Measurements from ENCODE around the gene NHLRC2. TPM values are rescaled to one million over a fixed set of nuclear protein-coding genes. Genes with fewer than 3 reads are reported as not detected.
"Not testable (repeated sequence)": the region's sequence is repeated elsewhere in the genome, so short reads cannot be mapped to it uniquely, and the experiment has no call there.

Gene NHLRC2
- total RNA-seq, 1 experiment from 2014 or later = 8.1 TPM

DNA sequence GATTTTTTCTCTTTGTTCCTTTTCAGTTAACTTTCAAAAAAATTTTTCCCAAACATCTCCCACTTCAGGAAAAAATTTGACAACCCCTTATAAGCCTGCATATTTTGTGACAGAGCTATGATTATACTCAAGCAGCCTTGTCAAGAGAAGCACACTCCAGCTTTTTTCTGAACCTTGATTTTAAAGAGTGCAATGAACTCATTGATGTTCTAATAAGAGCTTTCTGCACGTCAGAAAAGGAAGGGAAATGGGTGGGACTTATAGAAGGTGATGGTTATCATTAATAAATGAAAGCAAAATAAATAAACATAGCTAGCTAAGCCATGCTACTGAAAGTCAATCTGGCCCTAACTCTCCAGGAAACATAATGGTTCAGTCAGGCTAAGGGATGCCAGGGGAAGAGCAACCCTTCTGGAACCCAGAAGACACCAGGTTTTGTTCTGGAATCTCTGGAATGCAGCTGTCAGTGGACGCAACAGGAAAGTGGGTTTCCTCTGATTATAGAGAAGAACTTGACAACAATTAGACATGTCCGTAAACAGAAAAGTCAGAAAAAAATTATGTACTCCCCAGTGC lies 76.1 kb downstream of the NHLRC2 start:
- Histone ChIP-seq H3K27me3 (ENCODE audit: control insufficient read depth, insufficient read depth, low read length) (no peaks in the 10 kb centered on the region), H3K36me3 (replicated peaks; ENCODE audit: control insufficient read depth, insufficient read depth, low read length) (no peaks in the 10 kb centered on the region), H3K4me3 (ENCODE audit: insufficient read depth, low read depth, low read length) (no peak overlapping the region)
- DNase-seq = no peak

DNA sequence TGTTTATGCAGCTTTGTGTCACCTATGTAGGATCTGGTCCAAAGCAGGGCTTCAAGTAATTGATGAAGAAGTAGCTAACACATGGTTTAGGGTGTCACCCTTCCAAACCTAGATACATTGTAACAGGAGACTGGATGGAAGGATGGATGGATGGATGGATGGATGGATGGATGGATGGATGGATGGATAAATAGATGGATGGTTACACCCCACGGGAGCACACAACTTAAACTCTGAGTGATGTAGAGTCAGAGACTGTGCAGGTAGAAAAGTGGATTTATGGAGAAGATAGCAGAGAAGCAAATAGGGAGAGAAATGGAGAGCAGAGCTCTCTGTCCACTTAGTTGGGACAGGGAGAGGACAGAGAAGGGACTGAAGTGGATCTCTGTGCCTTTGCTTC lies 78.4 kb downstream of the NHLRC2 start:
- Histone ChIP-seq H3K36me3 (replicated peaks; ENCODE audit: control insufficient read depth, insufficient read depth, low read length) (no peaks in the 10 kb centered on the region), H3K4me3 (ENCODE audit: insufficient read depth, low read depth, low read length) (no peak overlapping the region), H3K27me3 (ENCODE audit: control insufficient read depth, insufficient read depth, low read length) (no peaks in the 10 kb centered on the region)
- DNase-seq = no peak

DNA sequence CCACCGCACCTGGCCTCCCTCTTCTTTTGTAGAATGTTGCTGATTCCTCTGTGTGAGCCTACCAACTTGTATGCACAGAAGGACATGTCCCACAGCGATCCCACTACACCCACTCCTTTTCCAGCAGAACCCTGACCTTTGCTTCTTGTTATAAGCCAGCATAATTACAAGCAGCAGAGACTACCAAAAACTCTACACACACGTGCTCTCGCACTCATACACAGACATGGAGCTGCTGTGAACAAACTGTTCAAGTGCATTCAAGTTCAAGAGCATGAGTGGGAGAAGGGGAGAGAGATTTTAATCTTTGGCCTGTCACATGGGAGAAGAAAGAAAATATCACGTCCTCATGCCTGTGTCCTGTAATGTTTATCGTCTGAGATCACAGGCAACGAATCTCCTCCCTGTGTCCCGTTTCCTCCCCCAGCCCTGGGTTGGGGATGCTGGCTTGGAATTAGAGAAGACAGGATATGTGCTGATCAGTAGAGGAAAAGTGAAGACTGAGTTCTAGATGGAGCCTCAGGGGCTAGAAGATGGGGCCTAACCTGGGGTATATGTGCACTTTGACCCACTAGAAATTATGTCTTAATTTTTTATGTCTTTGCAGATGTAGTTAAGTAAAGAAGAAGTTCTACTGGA lies 79.6 kb downstream of the NHLRC2 start:
- Histone ChIP-seq H3K27me3 (ENCODE audit: control insufficient read depth, insufficient read depth, low read length) (no peaks in the 10 kb centered on the region), H3K4me3 (ENCODE audit: insufficient read depth, low read depth, low read length) (no peak overlapping the region), H3K36me3 (replicated peaks; ENCODE audit: control insufficient read depth, insufficient read depth, low read length) (no peaks in the 10 kb centered on the region)
- no peak for DNase-seq

DNA sequence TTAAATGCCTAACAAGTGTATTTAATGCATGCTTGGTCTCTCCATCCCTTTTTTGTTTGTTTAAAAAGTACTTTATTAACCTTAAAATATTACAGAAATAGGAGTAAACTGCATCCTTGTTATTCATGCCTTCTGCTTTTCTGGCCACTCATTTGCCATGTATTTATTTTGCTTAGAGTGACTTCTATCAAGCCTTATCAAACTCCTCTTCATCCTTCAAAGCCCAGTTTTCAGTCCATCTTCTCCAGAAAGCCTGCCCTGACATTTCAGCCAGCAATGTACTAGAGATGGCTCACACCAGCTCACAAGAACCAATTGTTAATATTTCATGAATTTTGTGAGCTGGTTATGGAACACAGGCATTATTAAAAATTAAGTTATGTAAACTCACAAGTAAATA lies 82.8 kb downstream of the NHLRC2 start:
- H3K27me3 ChIP-seq (ENCODE audit: control insufficient read depth, insufficient read depth, low read length) = no peaks in the 10 kb centered on the region
- H3K36me3 ChIP-seq (replicated peaks; ENCODE audit: control insufficient read depth, insufficient read depth, low read length) = no peaks in the 10 kb centered on the region
- H3K4me3 ChIP-seq (ENCODE audit: insufficient read depth, low read depth, low read length) = no peak overlapping the region
- no peak for DNase-seq

DNA sequence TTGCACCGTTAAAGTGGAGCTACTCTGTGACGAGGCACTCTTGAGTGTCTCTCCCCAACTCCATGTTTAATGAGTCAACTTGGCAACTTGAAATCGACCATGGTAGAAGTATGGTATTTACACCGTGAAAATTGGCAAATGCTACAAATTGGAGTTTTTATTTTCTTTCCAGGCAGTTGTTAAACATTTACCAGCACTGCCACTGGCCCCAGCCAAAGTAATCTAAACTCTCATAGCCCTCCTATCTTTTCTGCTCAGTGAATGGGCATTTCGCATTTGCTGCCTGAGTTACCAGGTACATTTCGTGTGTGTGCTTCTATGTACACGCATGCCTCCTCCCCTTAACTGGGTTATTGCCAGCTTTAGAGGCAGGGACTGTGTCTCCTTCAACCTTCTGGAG lies 83.3 kb downstream of the NHLRC2 start:
- no peak for DNase-seq
- Histone ChIP-seq H3K36me3 (replicated peaks; ENCODE audit: control insufficient read depth, insufficient read depth, low read length) (no peaks in the 10 kb centered on the region), H3K27me3 (ENCODE audit: control insufficient read depth, insufficient read depth, low read length) (no peaks in the 10 kb centered on the region), H3K4me3 (ENCODE audit: insufficient read depth, low read depth, low read length) (no peak overlapping the region)

DNA sequence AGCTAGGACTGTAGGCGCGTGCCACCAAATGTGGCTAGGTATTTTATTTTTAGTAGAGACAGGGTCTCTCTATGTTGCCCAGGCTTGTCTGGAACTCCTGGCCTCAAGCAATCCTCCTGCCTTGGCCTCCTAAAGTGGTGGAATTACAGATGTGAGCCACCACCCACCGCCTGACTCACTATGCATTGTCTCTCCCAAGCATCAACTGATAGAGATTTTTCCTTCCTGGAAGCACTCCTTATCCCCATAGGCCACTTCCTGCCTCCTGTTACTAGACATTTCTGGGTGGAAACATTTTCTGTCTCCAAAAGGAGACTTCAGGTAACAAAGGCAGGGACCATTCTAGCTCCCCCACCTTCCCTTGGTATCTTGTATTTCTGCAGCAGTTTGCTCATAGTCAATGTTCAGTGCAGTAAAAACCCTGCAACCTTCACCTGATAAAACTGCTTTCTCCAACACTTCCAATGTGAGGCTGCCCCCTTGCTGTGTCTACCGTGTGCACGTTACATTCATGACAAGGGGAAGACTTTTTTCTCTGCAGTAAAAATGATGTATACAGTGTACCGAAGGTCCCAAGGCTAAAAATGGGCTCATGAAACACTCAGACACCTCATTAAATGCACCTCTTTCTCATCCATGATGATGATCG lies 84.9 kb downstream of the NHLRC2 start:
- no peak overlapping the region for H3K4me3 ChIP-seq (ENCODE audit: insufficient read depth, low read depth, low read length)
- DNase-seq = no peak
- H3K27me3 ChIP-seq (ENCODE audit: control insufficient read depth, insufficient read depth, low read length) = no peaks in the 10 kb centered on the region
- H3K36me3 ChIP-seq (replicated peaks; ENCODE audit: control insufficient read depth, insufficient read depth, low read length) = no peaks in the 10 kb centered on the region

DNA sequence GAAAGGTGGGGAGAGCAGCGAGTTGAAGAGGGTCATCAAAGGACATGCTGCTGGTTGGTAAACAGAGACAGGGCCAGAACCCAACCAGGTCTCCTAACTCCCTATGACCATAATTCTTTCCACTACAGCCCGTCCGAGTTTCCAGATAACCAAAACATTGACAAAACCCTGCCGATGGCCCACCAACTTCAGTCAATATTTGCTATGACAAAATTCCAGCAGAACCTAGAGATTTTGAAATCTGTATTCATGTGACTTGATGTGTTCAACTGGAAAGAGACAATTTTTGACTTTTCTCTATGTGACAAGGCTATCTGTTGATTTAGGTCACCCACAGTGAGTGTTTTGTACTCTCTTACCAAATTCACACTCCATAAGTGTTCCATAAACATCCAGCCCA lies 86.7 kb downstream of the NHLRC2 start:
- H3K4me3 ChIP-seq (ENCODE audit: insufficient read depth, low read depth, low read length) = no peak overlapping the region
- H3K27me3 ChIP-seq (ENCODE audit: control insufficient read depth, insufficient read depth, low read length) = no peaks in the 10 kb centered on the region
- DNase-seq = no peak
- no peaks in the 10 kb centered on the region for H3K36me3 ChIP-seq (replicated peaks; ENCODE audit: control insufficient read depth, insufficient read depth, low read length)

DNA sequence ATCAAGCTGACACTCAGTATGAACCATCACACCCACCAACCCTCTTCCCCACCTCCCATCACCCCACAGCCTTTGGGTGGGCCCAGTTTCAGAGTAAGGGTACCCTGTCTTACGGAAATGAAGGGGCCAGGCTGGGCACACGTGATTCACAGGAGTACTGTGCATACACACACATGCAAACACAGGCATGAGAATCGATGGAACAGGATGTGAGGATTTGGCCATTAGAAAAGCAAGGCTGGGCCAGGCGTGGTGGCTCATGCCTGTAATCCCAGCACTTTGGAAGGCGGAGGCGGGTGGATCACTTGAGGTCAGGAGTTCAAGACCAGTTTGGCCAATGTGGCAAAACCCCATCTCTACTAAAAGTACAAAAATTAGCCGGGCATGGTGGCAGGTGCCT lies 88.7 kb downstream of the NHLRC2 start:
- H3K36me3 ChIP-seq (replicated peaks; ENCODE audit: control insufficient read depth, insufficient read depth, low read length); H3K27me3 ChIP-seq (ENCODE audit: control insufficient read depth, insufficient read depth, low read length); DNase-seq; H3K4me3 ChIP-seq (ENCODE audit: insufficient read depth, low read depth, low read length): not testable (repeated sequence)

DNA sequence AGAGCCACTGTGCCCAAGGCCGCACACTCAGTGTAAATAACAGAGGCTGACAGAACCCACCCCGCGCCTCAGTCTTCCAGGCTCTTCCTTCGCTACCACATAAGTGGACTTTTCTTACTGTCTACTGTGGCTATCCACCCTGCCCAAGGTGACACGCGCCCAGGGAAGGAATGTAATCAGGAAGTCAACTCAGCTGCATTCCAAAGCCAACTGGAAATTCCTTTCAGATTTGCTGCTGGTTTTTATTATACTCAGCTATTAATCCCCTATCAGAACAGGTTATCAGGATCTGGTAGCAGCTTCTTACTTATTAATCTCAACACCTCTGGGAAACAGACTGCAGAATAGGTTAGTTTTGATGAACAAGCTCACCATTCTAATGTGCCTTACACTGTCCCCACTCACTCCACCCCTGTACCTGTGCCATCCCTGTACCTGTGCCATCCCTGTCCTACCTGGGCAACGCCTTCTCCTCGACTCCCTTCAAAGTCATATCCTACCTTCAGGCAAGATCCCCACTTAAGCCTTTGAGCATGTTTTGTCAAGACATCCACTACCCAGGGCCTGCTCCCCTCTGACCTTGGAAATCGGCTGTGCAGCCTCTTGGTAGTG lies 90.7 kb downstream of the NHLRC2 start:
- Histone ChIP-seq H3K27me3 (ENCODE audit: control insufficient read depth, insufficient read depth, low read length) (no peaks in the 10 kb centered on the region), H3K4me3 (ENCODE audit: insufficient read depth, low read depth, low read length) (no peak overlapping the region)
- no peak for DNase-seq

DNA sequence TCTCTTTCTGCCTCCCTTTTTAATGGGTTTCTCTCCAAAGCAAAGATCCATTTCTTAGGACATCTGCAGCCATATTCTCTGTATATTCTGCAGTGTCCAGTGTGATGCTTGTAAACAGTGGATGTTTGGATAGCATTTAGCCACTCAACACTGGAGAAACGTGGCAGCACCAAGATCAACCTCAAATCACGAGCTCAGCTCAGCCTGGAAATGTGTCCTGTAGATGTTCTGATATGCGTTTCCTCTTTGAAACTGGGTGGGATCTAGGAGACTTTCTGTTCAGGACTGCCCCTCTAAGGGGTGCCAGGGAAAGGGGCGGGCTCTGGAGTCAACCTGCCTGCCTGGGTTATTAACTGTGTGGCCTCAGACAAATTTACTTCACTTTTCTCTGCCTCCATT lies 91.2 kb downstream of the NHLRC2 start:
- no peak overlapping the region for H3K4me3 ChIP-seq (ENCODE audit: insufficient read depth, low read depth, low read length)
- no peaks in the 10 kb centered on the region for H3K27me3 ChIP-seq (ENCODE audit: control insufficient read depth, insufficient read depth, low read length)
- H3K36me3 ChIP-seq (replicated peaks; ENCODE audit: control insufficient read depth, insufficient read depth, low read length) = no peaks in the 10 kb centered on the region
- DNase-seq = no peak

More for the DNA sequence above, 90.7 kb downstream of the NHLRC2 start:
- H3K36me3 ChIP-seq (replicated peaks; ENCODE audit: control insufficient read depth, insufficient read depth, low read length) = no peaks in the 10 kb centered on the region

DNA sequence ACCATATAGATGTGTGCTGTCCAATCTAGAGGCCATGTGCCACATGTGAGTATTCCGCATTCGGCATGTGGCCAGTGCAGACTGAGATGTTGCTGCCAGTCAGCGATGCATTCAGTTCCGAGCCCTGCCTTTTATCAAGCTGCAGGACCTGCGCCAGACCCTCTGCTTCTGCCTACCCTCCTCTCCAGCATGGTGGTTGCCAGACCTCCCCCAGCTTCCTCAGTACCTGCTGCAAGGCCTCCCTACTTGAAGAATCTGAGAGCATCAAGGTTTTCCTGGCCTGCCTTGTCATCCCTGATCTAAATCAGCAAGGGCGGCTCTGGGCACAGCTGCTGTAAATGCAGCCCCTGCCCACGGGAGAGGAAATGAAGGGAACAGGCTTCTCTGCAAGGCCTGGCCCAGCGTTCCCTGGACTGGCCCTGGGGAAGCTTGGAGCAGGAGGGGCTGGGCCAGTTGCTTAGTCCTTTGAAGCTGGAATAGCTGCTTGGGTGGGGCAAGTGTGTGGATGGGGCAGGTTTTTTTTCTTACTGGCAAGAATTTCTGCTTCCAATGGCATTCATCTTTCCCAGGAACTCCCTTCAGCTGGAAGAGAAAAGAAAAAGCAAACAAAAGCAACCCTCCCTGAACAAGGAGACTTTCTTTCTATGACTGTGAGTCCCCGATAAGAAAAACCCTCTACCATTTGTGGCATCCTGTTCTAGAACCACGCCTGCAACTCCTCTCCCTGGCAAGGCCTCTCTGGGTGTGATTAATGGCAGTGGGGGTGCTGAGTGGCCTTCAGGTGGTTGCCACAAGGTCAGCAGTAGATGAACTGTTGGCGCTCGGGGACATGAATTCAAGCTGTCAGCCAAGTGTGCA lies 93.0 kb downstream of the NHLRC2 start:
- Histone ChIP-seq H3K27me3 (ENCODE audit: control insufficient read depth, insufficient read depth, low read length) (no peaks in the 10 kb centered on the region), H3K36me3 (replicated peaks; ENCODE audit: control insufficient read depth, insufficient read depth, low read length) (no peaks in the 10 kb centered on the region), H3K4me3 (ENCODE audit: insufficient read depth, low read depth, low read length) (no peak overlapping the region)
- no peak for DNase-seq

DNA sequence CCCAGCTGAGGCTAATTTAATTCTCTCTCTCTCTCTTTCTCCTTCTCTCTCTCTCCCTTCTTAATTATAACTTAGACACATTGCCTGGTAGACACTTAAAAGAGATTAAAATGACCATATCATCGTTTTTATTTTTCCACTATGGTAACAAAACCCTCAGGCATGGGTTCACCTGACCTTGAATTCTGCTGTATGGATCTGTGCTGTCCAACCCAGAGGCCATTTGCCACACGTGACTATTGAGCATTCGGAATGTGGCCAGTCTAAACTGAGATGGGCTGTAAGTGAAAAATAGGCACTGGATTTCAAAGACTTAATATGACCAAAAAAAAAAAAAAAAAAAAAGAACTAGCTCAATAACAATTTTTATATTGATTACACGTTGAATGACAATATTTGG lies 93.6 kb downstream of the NHLRC2 start:
- no peaks in the 10 kb centered on the region for H3K36me3 ChIP-seq (replicated peaks; ENCODE audit: control insufficient read depth, insufficient read depth, low read length)
- no peak overlapping the region for H3K4me3 ChIP-seq (ENCODE audit: insufficient read depth, low read depth, low read length)
- no peak for DNase-seq
- no peaks in the 10 kb centered on the region for H3K27me3 ChIP-seq (ENCODE audit: control insufficient read depth, insufficient read depth, low read length)

DNA sequence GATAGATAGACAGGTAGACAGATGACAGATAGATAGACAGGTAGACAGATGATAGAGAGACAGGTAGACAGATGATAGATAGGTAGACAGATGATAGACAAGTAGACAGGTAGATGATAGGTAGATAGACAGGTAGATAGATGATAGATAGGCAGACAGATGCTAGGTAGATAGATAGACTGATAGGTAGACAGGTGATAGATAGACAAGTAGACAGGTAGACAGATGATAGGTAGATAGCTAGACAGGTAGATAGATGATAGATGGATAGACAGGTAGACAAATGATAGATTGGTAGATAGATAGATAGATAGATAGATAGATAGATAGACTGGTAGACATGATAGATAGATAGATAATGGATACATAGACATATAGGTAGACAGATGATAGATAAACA lies 95.8 kb downstream of the NHLRC2 start:
- Histone ChIP-seq H3K36me3 (replicated peaks; ENCODE audit: control insufficient read depth, insufficient read depth, low read length) (no peaks in the 10 kb centered on the region), H3K4me3 (ENCODE audit: insufficient read depth, low read depth, low read length) (no peak overlapping the region), H3K27me3 (ENCODE audit: control insufficient read depth, insufficient read depth, low read length) (no peaks in the 10 kb centered on the region)
- no peak for DNase-seq

DNA sequence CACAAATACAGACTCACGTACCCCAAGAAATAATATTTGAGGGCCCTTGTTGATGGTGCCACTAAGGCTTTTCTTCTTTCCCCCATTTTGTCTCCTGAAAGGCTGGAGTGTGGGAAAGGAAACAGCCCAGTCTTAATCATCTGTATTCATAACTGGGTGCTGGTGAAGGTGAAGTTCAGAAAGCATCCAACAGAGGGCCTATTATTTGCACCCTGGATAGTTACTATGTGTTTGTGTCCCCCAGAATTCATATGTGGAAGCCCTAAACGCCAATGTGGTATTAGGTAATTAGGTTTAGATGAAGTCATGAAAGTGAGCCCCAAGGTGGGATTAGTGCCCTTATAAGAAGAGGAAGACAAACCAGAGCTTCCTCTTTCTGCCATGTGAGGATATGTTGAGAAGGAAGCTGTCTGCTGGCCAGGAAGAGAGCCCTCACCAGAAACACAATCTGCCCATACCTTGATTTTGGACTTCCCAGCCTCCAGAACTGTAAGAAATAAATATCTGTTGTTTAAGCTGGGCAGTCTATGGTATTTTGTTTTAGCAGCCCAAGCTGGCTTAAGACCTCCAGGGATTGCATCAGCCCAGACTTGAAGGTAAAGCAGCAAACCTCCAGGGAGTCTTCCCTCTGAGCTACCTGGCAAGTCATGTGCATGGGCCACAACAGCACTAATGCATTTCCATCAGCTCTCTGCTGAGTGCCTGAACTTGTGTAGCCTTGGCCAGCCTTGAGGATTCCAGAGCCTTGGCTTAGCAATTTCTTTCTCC lies 99.2 kb downstream of the NHLRC2 start:
- DNase-seq = no peak
- Histone ChIP-seq H3K36me3 (replicated peaks; ENCODE audit: control insufficient read depth, insufficient read depth, low read length) (no peaks in the 10 kb centered on the region), H3K27me3 (ENCODE audit: control insufficient read depth, insufficient read depth, low read length) (no peaks in the 10 kb centered on the region), H3K4me3 (ENCODE audit: insufficient read depth, low read depth, low read length) (no peak overlapping the region)

Measured in H7 (cell line).